Endothelial cell (in vitro differentiated cells): ENCODE measurements around the gene PIK3R4. TPM values are rescaled to one million over a fixed set of nuclear protein-coding genes. Genes with fewer than 3 reads are reported as not detected.

Experiments used
- DNase-seq: peaks from one replicate; pipeline ENCODE4 v3.0.0; 2021; ENCODE audit warnings: low spot score
- H3K27ac Mint-ChIP-seq: one replicate; pipeline ENCODE4 v1.8.0; 2021; ENCODE audit warnings: mixed read lengths, inconsistent platforms; ENCODE audit not compliant: unreplicated experiment
- H3K27me3 Mint-ChIP-seq: one replicate; pipeline ENCODE4 v1.8.0; 2021; ENCODE audit warnings: mild to moderate bottlenecking, moderate library complexity, mixed read lengths, inconsistent platforms; ENCODE audit not compliant: unreplicated experiment
- H3K36me3 Mint-ChIP-seq: one replicate; pipeline ENCODE4 v1.8.0; 2021; ENCODE audit warnings: mild to moderate bottlenecking, low read depth, mixed read lengths, inconsistent platforms; ENCODE audit not compliant: unreplicated experiment
- H3K4me1 Mint-ChIP-seq: one replicate; pipeline ENCODE4 v1.8.0; 2021; ENCODE audit warnings: mild to moderate bottlenecking, mixed read lengths, inconsistent platforms; ENCODE audit not compliant: unreplicated experiment
- H3K4me3 Mint-ChIP-seq: one replicate; pipeline ENCODE4 v1.8.0; 2021; ENCODE audit warnings: mild to moderate bottlenecking, mixed read lengths, inconsistent platforms; ENCODE audit not compliant: unreplicated experiment
- H3K9me3 Mint-ChIP-seq: one replicate; pipeline ENCODE4 v1.8.0; 2021; ENCODE audit warnings: mixed read lengths, inconsistent platforms; ENCODE audit not compliant: unreplicated experiment
- CTCF ChIP-seq: fragments of 200-600 bp; sonication (generic); IDR thresholded peaks from one replicate; pipeline ENCODE4 v1.5.0; 2021; ENCODE audit warnings: antibody characterized with exemption; ENCODE audit not compliant: unreplicated experiment
- total RNA-seq: library from RNA; stranded (reverse); fragmentation: NEBNext Ultra II Directional; extraction: Animal tissue kit (Norgen Biotek cat#: 25700); gene quantifications from one replicate; pipeline ENCODE4 v1.2.1, GENCODE V29; 2021; ENCODE audit not compliant: unreplicated experiment

Gene PIK3R4
- total RNA-seq, 1 donor from 2014 or later, result 24.0 TPM

DNA sequence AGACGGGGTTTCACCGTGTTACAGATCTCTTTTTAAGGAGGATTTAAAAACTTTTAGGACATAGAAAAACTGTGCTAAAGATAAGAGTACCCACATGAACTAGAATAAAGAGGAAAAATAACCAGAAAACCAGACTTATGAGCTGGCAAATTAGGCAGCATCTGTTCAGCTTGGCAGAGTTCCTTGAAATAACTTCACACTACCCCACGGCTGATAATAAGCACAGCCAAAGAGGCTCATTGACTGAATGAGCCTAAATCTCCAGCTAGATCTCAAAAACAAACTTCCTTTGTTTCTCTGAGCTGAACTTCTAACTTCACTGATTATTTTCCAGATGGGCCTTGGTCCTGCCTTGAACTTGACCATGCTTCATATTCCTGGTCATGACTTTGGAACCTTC lies 26.7 kb upstream of the PIK3R4 start:
- H3K27me3 Mint-ChIP-seq, result peaks cover 1% of the 10 kb centered on the region
- H3K36me3 Mint-ChIP-seq, result no peaks in the 10 kb centered on the region
- H3K4me3 Mint-ChIP-seq, result no peak overlapping the region
- H3K27ac Mint-ChIP-seq, result no peak overlapping the region
- no peaks in the 10 kb centered on the region for H3K4me1 Mint-ChIP-seq
- H3K9me3 Mint-ChIP-seq, result no peaks in the 10 kb centered on the region
- no peak for TF ChIP-seq CTCF
- no peak for DNase-seq

GRCh38 chr3:130772129-130772528 lies 25.5 kb upstream of the PIK3R4 start:
- Mint-ChIP-seq H3K4me1 (no peaks in the 10 kb centered on the region), H3K27ac (no peak overlapping the region), H3K36me3 (no peaks in the 10 kb centered on the region), H3K4me3 (no peak overlapping the region), H3K27me3 (peaks cover 1% of the 10 kb centered on the region), H3K9me3 (no peaks in the 10 kb centered on the region)
- no peak for TF ChIP-seq CTCF
- DNase-seq, result no peak

- Mint-ChIP-seq H3K9me3 (no peaks in the 10 kb centered on the region), H3K4me1 (no peaks in the 10 kb centered on the region), H3K4me3 (no peak overlapping the region), H3K36me3 (no peaks in the 10 kb centered on the region), H3K27ac (no peak overlapping the region), H3K27me3 (peaks cover 1% of the 10 kb centered on the region)
- no peak for TF ChIP-seq CTCF
- DNase-seq, result no peak
These were observed 24.0 kb upstream of the PIK3R4 start for GRCh38 chr3:130770644-130771043.

GRCh38 chr3:130761730-130762311 lies 15.2 kb upstream of the PIK3R4 start:
- Mint-ChIP-seq H3K27ac (no peak overlapping the region), H3K27me3 (no peaks in the 10 kb centered on the region), H3K36me3 (no peaks in the 10 kb centered on the region), H3K4me3 (no peak overlapping the region), H3K4me1 (peaks cover 4% of the 10 kb centered on the region), H3K9me3 (no peaks in the 10 kb centered on the region)
- no peak for DNase-seq
- TF ChIP-seq CTCF, result no peak

DNA sequence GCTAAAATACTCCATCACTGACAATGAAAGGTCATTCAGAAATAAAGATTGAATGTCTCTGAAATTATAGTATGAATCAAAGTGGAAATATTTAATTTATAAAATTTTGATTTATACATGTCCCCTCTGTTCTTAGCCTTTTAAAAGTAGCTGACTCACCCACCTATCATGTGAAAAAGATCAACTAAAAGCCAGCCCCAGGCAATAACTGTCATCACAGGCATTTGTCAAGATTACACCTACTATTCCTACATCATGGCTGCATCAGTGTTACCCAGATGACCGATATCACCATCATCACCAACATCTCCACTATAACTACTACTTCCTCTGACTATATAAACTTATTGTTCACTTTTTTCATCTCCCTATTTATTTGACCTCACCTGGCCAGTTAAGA lies 14.3 kb upstream of the PIK3R4 start:
- Mint-ChIP-seq H3K4me3 (no peak overlapping the region), H3K36me3 (no peaks in the 10 kb centered on the region), H3K27ac (no peak overlapping the region), H3K27me3 (no peaks in the 10 kb centered on the region), H3K9me3 (no peaks in the 10 kb centered on the region), H3K4me1 (peaks cover 4% of the 10 kb centered on the region)
- no peak for TF ChIP-seq CTCF
- DNase-seq, result no peak
